ENCODE results near the gene LAMTOR3. TPM values are rescaled to one million over a fixed set of nuclear protein-coding genes. Genes with fewer than 3 reads are reported as not detected.

LAMTOR3 gene
- polyA plus RNA-seq, 2 donors, result 49.4 to 76.2 TPM

DNA sequence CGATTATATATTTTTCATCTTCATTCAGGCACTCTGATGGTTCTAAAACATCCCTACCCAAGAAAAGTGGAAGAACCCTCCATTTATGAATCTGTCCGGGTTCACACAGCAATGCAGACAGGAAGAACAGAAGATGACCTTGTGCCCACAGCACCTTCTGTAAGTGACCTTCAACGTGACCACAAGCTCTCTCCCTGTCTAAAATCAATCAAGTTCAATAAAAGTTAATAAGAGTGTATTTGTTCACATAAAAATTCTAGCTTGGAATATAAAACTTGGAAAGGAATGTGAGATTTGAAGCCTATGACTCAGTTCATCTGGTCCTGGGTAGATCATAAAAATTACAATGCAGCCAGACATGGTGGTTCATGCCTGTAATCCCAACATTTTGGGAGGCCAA is 41.0 kb downstream of the LAMTOR3 start:
- Histone ChIP-seq H3K36me3 (ENCODE audit: control insufficient read depth in 2 of 2, insufficient read depth in 2 of 2, low read length in 1 of 2) (peaks cover 0 to 3% of the 10 kb centered on the region in 2 donors), H3K27ac (ENCODE audit: low read depth in 2 of 2, low read length in 1 of 2) (no peak overlapping the region), H3K9me3 (ENCODE audit: control insufficient read depth in 2 of 2, insufficient read depth in 1 of 2, low read depth in 1 of 2, low read length in 1 of 2) (no peaks in the 10 kb centered on the region), H3K27me3 (ENCODE audit: control insufficient read depth in 1 of 2, insufficient read depth in 2 of 2, low read length in 2 of 2) (no peaks in the 10 kb centered on the region), H3K4me1 (ENCODE audit: control insufficient read depth in 2 of 2, insufficient read depth in 2 of 2, low read length in 1 of 2) (no peaks in the 10 kb centered on the region), H3K4me3 (ENCODE audit: low read depth in 1 of 2, low read length in 2 of 2) (no peak overlapping the region)
- 82 to 88% methylated on average over 3 of the region's 3 CpGs for WGBS, 2 donors

- Histone ChIP-seq H3K9me3 (ENCODE audit: control insufficient read depth in 2 of 2, insufficient read depth in 1 of 2, low read depth in 1 of 2, low read length in 1 of 2) (no peaks in the 10 kb centered on the region), H3K4me1 (ENCODE audit: control insufficient read depth in 2 of 2, insufficient read depth in 2 of 2, low read length in 1 of 2) (no peaks in the 10 kb centered on the region), H3K27me3 (ENCODE audit: control insufficient read depth in 1 of 2, insufficient read depth in 2 of 2, low read length in 2 of 2) (no peaks in the 10 kb centered on the region), H3K36me3 (ENCODE audit: control insufficient read depth in 2 of 2, insufficient read depth in 2 of 2, low read length in 1 of 2) (peaks cover 0 to 3% of the 10 kb centered on the region in 2 donors), H3K4me3 (ENCODE audit: low read depth in 1 of 2, low read length in 2 of 2) (no peak overlapping the region), H3K27ac (ENCODE audit: low read depth in 2 of 2, low read length in 1 of 2) (no peak overlapping the region)
- 76 to 85% methylated on average over 3 of the region's 3 CpGs for WGBS, 2 donors
Observed at GRCh38 chr4:99852199-99852749, 42.0 kb downstream of the LAMTOR3 start.

GRCh38 chr4:99848591-99849001 is 45.6 kb downstream of the LAMTOR3 start:
- 86 to 90% methylated on average over 4 of the region's 4 CpGs for WGBS, 2 donors
- Histone ChIP-seq H3K27ac (ENCODE audit: low read depth in 2 of 2, low read length in 1 of 2) (no peak overlapping the region), H3K36me3 (ENCODE audit: control insufficient read depth in 2 of 2, insufficient read depth in 2 of 2, low read length in 1 of 2) (no peaks in the 10 kb centered on the region), H3K4me1 (ENCODE audit: control insufficient read depth in 2 of 2, insufficient read depth in 2 of 2, low read length in 1 of 2) (no peaks in the 10 kb centered on the region), H3K4me3 (ENCODE audit: low read depth in 1 of 2, low read length in 2 of 2) (no peak overlapping the region), H3K27me3 (ENCODE audit: control insufficient read depth in 1 of 2, insufficient read depth in 2 of 2, low read length in 2 of 2) (no peaks in the 10 kb centered on the region), H3K9me3 (ENCODE audit: control insufficient read depth in 2 of 2, insufficient read depth in 1 of 2, low read depth in 1 of 2, low read length in 1 of 2) (no peaks in the 10 kb centered on the region)

DNA sequence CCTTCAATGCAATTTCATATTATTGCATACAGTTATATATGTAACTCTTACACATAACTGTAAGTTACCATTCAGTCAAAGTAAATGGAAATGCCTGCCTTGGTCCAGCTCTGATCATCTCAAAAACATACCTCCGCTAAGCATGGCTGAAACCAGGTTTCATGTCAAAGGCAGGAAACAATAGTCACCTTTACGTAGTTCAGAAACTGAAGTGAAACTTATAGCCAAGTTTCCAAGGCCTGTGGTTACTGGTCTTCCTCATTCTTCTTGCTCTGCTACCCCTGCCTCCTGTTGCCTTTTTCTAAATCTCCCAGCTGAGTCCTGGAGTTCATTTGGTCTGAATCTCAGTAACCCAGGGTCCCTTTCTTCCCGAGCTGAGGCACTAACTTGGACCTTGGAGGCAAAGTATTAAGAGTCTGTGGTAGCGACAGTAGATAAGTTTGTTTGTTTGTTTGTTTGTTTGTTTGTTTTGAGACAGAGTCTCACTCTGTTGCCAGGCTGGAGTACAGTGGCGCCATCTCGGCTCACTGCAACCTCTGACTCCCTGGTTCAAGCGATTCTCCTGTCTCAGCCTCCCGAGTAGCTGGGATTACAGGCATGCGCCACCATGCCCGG is 46.8 kb downstream of the LAMTOR3 start:
- Histone ChIP-seq H3K27ac (ENCODE audit: low read depth in 2 of 2, low read length in 1 of 2) (no peak overlapping the region), H3K36me3 (ENCODE audit: control insufficient read depth in 2 of 2, insufficient read depth in 2 of 2, low read length in 1 of 2) (no peaks in the 10 kb centered on the region), H3K4me1 (ENCODE audit: control insufficient read depth in 2 of 2, insufficient read depth in 2 of 2, low read length in 1 of 2) (no peaks in the 10 kb centered on the region), H3K4me3 (ENCODE audit: low read depth in 1 of 2, low read length in 2 of 2) (no peak overlapping the region), H3K27me3 (ENCODE audit: control insufficient read depth in 1 of 2, insufficient read depth in 2 of 2, low read length in 2 of 2) (no peaks in the 10 kb centered on the region), H3K9me3 (ENCODE audit: control insufficient read depth in 2 of 2, insufficient read depth in 1 of 2, low read depth in 1 of 2, low read length in 1 of 2) (no peaks in the 10 kb centered on the region)
- 77 to 89% methylated on average over 10 of the region's 10 CpGs for WGBS, 2 donors

GRCh38 chr4:99846891-99847290 is 47.3 kb downstream of the LAMTOR3 start:
- WGBS, 2 donors, result 60 to 70% methylated on average over 1 of the region's 1 CpG
- H3K36me3 ChIP-seq (ENCODE audit: control insufficient read depth in 2 of 2, insufficient read depth in 2 of 2, low read length in 1 of 2), result no peaks in the 10 kb centered on the region
- H3K27me3 ChIP-seq (ENCODE audit: control insufficient read depth in 1 of 2, insufficient read depth in 2 of 2, low read length in 2 of 2), result no peaks in the 10 kb centered on the region
- no peak overlapping the region for H3K4me3 ChIP-seq (ENCODE audit: low read depth in 1 of 2, low read length in 2 of 2)
- H3K4me1 ChIP-seq (ENCODE audit: control insufficient read depth in 2 of 2, insufficient read depth in 2 of 2, low read length in 1 of 2), result no peaks in the 10 kb centered on the region
- H3K9me3 ChIP-seq (ENCODE audit: control insufficient read depth in 2 of 2, insufficient read depth in 1 of 2, low read depth in 1 of 2, low read length in 1 of 2), result no peaks in the 10 kb centered on the region
- H3K27ac ChIP-seq (ENCODE audit: low read depth in 2 of 2, low read length in 1 of 2), result no peak overlapping the region

DNA sequence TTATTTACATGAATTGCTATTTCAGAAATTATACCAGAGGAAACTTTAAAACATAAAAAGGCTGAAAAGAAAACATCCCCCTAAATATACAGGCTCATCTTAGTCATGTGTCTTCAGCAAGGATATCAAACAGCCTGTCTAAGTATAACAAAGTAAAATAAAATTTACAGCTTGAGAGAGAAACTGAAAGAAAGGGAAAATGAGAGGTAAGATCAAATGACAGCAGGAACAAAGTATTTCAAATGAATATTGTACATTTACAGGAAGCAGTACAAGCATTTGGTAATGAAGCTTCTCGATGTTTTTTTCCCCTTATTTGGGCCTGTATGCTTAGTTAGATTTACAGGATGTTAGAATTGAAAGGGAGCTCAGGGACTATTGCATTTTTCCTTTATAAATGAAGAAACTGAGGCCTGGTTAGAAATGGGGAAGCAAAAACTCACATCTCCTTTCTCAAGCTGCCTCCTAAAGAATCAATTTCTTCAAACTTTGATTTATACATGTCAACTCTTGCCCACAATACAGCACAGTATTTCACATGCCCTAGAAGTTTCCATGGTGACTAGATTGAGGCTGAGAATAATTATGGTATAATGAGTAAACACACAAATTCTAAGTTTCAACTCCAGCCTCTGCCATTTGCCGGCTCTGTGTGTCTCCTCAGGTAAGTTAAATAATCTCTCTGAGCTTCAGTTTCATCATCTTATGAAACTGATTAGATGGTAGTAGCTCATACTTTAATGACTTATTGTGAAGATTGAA is 48.3 kb downstream of the LAMTOR3 start:
- Histone ChIP-seq H3K36me3 (ENCODE audit: control insufficient read depth in 2 of 2, insufficient read depth in 2 of 2, low read length in 1 of 2) (peaks cover 0 to 3% of the 10 kb centered on the region in 2 donors), H3K9me3 (ENCODE audit: control insufficient read depth in 2 of 2, insufficient read depth in 1 of 2, low read depth in 1 of 2, low read length in 1 of 2) (no peaks in the 10 kb centered on the region), H3K4me3 (ENCODE audit: low read depth in 1 of 2, low read length in 2 of 2) (no peak overlapping the region), H3K27ac (ENCODE audit: low read depth in 2 of 2, low read length in 1 of 2) (no peak overlapping the region), H3K4me1 (ENCODE audit: control insufficient read depth in 2 of 2, insufficient read depth in 2 of 2, low read length in 1 of 2) (no peaks in the 10 kb centered on the region), H3K27me3 (ENCODE audit: control insufficient read depth in 1 of 2, insufficient read depth in 2 of 2, low read length in 2 of 2) (no peaks in the 10 kb centered on the region)
- WGBS, 2 donors, result 62 to 64% methylated on average over 2 of the region's 2 CpGs

DNA sequence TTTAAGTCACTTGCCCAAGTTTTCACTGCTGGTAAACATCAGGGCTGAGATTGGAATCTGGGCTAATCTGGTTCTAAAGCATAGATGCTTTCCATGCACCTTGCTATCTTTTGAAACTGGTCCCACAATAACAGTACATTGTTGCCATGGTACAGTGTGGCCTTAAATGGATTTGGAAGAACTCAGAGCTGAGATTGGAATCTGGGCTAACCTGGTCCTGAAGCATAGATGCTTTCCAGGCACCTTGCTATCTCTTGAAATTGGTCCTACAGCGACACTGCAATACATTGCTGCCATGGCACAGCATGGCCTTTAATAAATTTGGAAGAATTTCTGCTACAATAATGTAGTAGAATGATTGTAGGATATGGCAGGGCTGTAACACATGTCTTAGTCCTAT is 49.0 kb downstream of the LAMTOR3 start:
- 94 to 100% methylated on average over 1 of the region's 1 CpG for WGBS, 2 donors
- Histone ChIP-seq H3K27me3 (ENCODE audit: control insufficient read depth in 1 of 2, insufficient read depth in 2 of 2, low read length in 2 of 2) (no peaks in the 10 kb centered on the region), H3K4me3 (ENCODE audit: low read depth in 1 of 2, low read length in 2 of 2) (no peak overlapping the region), H3K36me3 (ENCODE audit: control insufficient read depth in 2 of 2, insufficient read depth in 2 of 2, low read length in 1 of 2) (peaks cover 0 to 3% of the 10 kb centered on the region in 2 donors), H3K4me1 (ENCODE audit: control insufficient read depth in 2 of 2, insufficient read depth in 2 of 2, low read length in 1 of 2) (no peaks in the 10 kb centered on the region), H3K27ac (ENCODE audit: low read depth in 2 of 2, low read length in 1 of 2) (no peak overlapping the region), H3K9me3 (ENCODE audit: control insufficient read depth in 2 of 2, insufficient read depth in 1 of 2, low read depth in 1 of 2, low read length in 1 of 2) (no peaks in the 10 kb centered on the region)

- H3K27ac ChIP-seq (ENCODE audit: low read depth in 2 of 2, low read length in 1 of 2), result no peak overlapping the region
- H3K4me3 ChIP-seq (ENCODE audit: low read depth in 1 of 2, low read length in 2 of 2), result no peak overlapping the region
- WGBS, 2 donors, result 87 to 92% methylated on average over 7 of the region's 7 CpGs
- no peaks in the 10 kb centered on the region for H3K27me3 ChIP-seq (ENCODE audit: control insufficient read depth in 1 of 2, insufficient read depth in 2 of 2, low read length in 2 of 2)
- H3K36me3 ChIP-seq (ENCODE audit: control insufficient read depth in 2 of 2, insufficient read depth in 2 of 2, low read length in 1 of 2), result peaks cover 0 to 3% of the 10 kb centered on the region in 2 donors
- H3K9me3 ChIP-seq (ENCODE audit: control insufficient read depth in 2 of 2, insufficient read depth in 1 of 2, low read depth in 1 of 2, low read length in 1 of 2), result no peaks in the 10 kb centered on the region
- no peaks in the 10 kb centered on the region for H3K4me1 ChIP-seq (ENCODE audit: control insufficient read depth in 2 of 2, insufficient read depth in 2 of 2, low read length in 1 of 2)
Observed at GRCh38 chr4:99844048-99844447, 50.2 kb downstream of the LAMTOR3 start.

- H3K4me3 ChIP-seq (ENCODE audit: low read depth in 1 of 2, low read length in 2 of 2), result no peak overlapping the region
- no peak overlapping the region for H3K27ac ChIP-seq (ENCODE audit: low read depth in 2 of 2, low read length in 1 of 2)
- peaks cover 0 to 3% of the 10 kb centered on the region in 2 donors for H3K36me3 ChIP-seq (ENCODE audit: control insufficient read depth in 2 of 2, insufficient read depth in 2 of 2, low read length in 1 of 2)
- peaks cover 0 to 1% of the 10 kb centered on the region in 2 donors for H3K4me1 ChIP-seq (ENCODE audit: control insufficient read depth in 2 of 2, insufficient read depth in 2 of 2, low read length in 1 of 2)
- H3K27me3 ChIP-seq (ENCODE audit: control insufficient read depth in 1 of 2, insufficient read depth in 2 of 2, low read length in 2 of 2), result no peaks in the 10 kb centered on the region
- no peaks in the 10 kb centered on the region for H3K9me3 ChIP-seq (ENCODE audit: control insufficient read depth in 2 of 2, insufficient read depth in 1 of 2, low read depth in 1 of 2, low read length in 1 of 2)
Observed at GRCh38 chr4:99843413-99843812, 50.8 kb downstream of the LAMTOR3 start.

Data from esophagus (tissue), 2 donors.